Activated CD8-positive, alpha-beta memory T cell treated with anti-CD3 and anti-CD28 coated beads, Interleukin-2, amount 50 U/mL, for 24 hours (primary cell): Measurements from ENCODE around the gene COX7A2L.
A peak's percentile ranks its signal among the peaks of the same experiment; 100 is the strongest.
"Not testable (repeated sequence)": the region's sequence is repeated elsewhere in the genome, so short reads cannot be mapped to it uniquely, and the experiment has no call there.

ENCODE experiments used
- DNase-seq: peaks from one replicate; pipeline ENCODE4 v3.0.0-alpha.2; 2020; ENCODE audit errors: extremely low read depth

Gene COX7A2L, protein sequence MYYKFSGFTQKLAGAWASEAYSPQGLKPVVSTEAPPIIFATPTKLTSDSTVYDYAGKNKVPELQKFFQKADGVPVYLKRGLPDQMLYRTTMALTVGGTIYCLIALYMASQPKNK

DNA sequence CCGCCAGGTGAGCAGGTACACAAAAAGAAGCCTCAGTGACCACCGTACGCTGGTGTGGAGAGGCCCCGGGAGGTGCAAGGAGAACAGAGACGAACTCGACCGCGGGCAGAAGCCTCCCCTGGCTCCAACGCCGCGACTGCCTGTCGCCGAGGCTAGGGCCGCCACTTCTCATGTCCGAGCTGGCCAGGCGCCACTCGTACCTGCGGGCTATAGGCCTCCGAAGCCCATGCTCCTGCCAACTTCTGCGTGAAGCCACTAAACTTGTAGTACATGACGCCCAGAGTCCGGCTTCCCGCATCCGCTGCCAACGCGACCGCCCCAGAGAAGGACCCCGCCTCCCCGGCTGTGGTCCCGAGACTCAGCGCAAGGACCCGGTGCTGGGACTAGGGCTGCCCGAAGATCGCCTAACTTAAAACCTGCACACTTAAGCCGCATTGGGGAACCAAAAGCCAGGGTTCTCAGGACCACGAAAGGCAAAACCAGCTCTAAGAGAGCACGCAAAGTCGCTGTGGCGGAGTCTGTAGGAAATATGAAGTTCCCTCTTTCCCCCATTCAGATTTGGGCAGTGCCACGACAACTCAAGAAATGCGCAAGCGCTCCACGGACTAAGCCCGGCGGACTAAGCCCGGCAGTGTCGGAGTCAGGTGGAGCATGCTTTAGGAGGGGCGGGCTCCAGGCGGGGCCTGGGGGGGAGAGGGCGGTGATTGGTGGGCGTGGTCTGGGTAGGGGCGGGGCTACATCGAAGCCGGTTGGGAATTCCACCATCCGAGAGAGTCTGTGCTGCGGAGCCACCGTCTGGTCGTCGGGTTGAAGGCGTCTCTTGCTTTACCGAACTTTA, at the start of gene COX7A2L:
Gene COX7A2L, minus strand, starts transcription at position 328 of the 838 bp plus-strand sequence. Its CDS starts 56 bp downstream, at position 272.
- DNase-seq: peak; percentile 87

DNA sequence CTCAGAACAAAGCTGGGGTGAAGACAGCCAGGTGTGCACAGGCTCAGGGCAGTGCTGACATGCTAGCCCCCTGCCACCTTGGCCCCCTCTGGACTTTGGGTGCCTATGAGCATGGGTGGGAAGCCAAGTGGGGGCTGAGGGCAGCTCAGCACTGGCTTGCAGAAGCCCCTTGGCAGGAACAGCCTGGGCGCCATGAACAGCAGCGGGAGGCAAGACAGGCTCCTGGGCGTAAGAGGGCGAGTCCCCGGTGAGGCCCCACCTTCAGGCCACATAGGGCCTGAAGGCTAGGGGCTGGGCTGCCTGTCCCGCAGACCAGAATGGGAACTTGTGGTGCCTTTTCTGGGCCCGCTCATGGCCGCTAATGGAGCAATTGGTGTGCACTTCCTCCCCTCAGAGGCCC, 47.0 kb upstream of the COX7A2L start:
- DNase-seq: no peak

DNA sequence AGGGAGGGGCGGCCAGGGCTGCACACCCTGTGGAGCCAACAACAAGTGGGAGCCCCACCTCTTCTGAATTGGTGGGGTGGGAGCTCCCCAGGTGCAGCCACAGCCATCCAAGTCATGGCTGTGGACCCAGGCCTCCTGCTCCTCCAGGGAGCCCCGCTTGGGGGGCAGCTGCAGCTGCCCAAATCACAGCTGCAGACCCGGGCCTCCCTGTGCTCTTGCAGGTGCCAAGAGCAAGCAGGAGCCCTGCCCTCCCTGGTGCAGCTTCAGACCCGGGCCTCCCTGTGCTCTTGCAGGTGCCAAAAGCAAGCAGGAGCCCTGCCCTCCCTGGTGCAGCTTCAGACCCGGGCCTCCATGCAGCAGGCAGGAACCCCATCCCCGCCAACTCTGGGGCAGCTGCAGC, 46.5 kb upstream of the COX7A2L start:
- no peak for DNase-seq

DNA sequence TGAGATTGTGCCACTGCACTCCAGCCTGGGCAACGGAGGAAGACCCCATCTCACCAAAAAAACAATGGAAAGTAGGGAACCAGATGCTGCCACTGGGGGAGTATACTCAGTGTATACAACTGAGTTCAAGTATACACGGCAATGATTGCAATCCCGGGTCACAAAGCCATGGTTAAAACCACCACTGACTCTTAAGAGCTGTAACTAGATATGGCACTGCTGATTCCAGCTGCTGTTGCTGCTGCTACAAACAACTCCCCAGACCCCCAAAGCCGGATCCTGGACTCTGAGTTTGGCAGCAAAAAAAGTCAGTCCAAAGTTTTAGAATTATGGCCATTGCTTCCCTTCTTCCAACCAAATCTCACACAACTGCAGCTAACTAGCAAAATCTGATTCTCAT, 43.7 kb upstream of the COX7A2L start:
- DNase-seq: no peak

DNA sequence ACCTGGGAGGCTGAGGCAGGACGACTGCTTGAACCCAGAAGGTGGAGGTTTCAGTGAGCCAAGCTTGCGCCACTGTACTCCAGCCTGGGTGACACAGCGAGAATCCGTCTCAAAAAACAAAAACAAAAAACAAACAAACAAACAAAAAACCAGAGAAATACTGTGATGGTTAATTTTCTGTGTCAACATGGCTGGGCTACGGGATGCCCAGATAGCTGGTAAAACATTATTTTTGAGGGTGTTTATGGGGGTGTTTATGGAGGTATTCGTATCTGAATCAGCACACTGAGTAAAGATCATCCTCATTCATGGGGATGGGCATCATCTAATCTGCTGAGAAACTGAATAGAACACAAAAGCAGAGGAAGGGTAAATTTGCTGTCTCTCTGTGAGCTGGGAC, 40.8 kb upstream of the COX7A2L start:
- no peak for DNase-seq

DNA sequence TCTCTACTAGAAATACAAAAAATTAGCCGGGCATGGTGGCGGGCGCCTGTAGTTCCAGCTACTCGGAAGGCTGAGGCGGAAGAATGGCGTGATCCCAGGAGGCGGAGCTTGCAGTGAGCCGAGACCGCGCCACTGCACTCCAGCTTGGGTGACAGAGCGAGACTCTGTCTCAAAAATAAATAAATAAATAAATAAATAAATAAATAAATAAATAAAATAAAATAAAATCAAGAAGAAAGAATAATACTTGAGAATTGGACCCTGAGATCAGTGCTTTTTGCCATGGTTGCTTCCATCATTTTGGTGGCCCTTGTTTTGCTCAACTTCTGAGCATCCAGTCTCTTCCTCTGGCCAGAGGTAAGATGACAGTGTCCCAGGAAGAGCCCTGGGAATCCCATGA, 37.0 kb upstream of the COX7A2L start:
- not testable (repeated sequence) for DNase-seq

DNA sequence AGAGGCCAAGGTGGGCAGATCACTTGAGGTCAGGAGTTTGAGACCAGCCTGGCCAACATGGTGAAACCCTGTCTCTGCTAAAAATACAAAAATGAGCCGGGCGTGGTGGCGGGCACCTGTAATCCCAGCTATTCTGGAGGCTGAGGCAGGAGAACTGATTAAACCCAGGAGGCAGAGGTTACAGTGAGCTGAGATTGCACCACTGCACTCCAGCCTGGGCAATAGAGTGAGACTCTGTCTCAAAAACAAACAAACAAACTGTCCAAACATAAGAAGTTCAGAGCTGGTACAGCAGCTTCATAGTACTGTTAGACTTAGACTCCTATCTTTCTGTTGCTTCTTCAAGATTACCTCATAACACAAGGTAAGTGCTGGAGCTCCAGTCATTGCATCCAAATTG, 32.3 kb upstream of the COX7A2L start:
- DNase-seq: not testable (repeated sequence)

DNA sequence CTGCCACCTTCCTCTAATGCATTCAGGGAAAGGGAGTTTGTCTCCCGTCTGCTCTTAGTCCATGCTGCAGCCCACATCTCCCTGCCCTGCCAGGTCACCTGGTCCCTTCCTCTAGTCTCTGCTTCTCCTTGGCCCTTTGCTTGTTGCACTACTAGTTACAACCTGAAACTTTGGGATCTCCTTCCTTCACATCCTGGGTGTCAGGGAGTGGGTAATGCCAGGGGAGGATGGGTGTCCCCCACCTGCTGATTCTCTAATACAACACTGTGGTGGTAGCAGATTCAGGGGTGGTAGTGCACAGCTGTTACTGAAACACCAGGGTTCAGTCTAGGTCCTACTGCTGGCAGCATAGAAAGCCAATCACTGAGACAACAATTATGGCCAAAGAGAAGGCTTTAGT, 31.2 kb upstream of the COX7A2L start:
- DNase-seq: no peak

DNA sequence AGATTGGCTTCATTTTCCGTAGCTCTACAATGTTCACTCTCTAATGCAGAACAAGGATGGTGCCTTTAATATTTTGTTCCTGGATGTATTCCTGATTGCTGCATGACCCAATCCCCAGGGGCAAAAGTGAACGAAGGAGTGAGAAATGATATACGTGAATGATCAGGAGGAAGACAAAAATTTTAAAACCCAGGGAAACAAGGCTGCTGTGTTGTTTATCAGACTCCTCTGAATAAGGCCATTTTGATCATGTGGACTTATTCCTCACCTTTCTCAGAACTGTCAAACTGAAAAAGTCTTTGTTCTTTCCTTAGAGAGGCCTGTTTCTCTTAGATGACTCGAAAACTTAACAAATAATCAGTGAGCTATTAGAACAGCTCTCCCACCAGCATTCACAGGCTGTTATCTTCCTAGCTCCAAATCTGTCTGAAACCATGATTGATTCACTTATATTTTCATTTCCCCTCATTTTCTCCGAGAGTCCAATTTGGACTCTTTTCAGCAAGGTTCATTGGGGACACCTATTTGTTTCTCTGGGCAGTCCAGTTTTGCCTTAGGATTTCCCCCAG, 29.5 kb upstream of the COX7A2L start:
- no peak for DNase-seq

DNA sequence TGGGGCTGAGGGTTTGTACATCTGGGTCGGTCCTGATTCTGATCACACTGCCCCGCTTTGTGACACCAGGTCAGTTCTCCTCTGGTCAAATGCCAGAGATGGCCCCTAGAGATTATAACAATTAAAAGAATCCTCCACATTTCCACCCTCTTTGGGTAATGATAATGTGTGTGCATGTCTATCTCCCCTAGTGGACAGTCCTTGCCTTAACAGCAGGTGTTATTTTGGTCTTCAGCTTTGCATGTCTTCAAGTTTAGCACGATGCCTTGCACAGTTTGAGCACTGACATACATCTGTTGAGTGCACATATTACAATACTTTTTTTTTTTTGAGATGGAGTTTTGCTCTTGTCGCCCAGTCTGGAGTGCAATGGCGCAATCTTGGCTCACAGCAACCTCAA, 25.7 kb upstream of the COX7A2L start:
- DNase-seq: no peak

DNA sequence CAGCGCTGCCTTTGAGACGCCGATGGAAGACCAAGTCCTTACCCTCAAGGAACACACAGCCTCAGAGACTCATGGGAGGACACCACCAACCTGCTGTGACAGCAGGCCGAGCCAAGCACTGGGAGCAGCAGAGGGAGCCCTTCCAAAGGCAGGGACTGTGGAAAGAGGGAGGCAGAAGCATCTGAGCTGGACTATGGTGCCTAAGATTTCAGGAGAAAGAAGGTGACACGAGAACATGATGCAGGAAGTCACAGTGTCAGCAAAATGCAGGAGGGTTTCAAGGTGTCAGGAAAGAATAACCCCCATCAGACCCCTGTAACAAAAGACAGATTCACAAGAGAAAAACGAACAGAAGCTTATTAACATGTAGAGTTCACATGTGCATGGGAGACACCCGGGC, 24.2 kb upstream of the COX7A2L start:
- DNase-seq: no peak

DNA sequence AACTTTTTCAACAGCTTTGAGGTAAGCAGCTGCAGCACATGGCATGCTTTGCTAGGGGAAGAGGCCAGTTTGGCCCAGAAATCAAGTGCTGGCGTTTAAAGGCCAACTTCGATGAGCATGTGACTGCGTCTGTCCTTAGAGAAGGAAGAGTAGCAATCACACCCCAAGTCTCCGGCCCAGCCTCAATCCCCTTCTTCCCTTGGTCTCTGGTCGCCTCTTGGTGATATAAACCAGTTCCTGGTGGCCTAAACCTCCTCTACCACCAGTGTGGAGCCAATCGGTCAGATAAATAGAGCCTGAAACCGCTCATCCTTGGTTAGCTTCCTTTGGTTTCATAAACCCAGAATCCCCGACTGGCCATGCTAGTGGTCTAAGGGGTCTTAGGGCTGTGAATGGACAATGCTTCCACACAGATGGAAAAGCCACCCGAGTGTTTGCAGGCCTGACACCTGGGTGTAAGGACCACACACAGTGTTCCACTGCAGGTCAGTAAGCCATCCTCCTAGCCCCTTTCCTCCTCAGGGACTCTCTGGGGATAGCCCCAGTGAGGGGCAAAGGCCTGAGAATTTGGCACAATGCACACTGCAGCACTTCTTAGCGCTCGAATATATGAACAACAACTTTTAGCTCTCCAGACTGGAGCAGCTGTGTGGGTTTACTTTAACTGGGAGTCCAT, 23.0 kb upstream of the COX7A2L start:
- DNase-seq: no peak

DNA sequence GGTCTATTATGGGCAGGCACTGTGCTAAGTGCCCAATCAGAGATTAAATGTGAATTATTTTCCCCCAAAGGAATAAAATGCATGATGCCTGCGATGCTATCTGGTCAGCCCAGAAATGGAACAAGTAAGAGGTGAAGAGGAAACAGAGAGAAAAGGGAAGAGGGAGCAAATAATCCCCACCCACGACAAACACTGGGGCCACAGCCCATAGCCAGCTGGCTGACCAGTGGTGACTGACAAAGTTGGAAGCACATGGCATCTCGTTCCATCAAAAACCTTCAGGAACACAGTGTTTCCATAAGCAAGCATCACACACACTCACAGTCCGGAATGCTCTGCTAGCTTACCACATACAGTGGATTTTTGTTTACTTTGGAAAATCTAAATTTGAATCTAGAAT, 21.1 kb upstream of the COX7A2L start:
- DNase-seq: no peak

DNA sequence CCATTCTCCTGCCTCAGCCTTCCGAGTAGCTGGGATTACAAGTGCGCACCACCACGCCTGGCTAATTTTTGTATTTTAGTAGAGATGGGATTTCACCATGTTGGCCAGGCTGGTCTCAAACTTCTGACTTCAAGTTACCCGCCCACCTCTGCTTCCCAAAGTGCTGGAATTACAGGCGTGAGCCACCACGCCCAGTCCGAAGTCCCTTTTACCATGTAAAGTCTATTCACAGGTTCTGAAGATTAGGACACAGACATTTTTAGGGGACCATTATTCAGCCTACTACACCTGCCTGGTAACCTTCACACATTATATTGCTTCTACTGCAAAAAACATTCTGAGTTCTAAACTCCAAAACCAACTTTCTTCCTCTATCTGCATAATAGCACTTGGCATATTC, 19.0 kb upstream of the COX7A2L start:
- not testable (repeated sequence) for DNase-seq

DNA sequence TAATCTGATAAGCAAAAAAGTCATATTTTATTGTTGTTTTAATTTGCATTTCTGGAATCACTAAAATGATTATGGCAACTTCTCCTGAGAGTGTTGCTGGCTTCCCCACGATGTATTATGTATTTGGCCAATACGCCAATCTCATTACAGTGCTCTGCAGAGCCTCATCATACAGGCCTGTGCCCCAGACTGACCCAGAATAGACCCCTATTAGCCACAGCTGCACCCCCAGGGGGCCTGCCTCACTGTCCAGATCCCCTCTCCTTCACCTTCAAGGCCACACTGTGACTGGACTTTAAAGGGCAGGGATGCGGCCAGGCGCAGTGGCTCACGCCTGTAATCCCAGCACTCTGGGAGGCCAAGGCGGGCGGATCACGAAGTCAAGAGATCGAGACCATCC, 17.4 kb upstream of the COX7A2L start:
- no peak for DNase-seq

DNA sequence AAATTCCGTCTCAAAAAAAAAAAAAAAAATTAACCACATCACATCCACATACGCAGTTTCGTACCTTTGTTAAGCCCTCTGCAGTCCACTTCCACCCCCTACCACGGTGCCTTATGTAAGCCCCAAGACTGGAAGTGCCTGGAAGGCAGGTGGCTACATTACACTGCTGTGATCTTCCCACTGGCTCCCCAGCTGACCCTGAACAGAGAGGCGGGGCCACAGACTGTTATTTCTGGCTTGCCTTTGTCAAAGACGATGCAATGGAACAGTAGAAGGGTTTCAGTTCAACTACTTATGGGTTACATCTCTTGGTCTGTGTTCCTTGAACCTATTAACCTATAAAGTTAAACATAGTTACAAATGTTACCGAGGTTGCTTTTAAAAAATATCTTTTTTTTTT, 15.7 kb upstream of the COX7A2L start:
- no peak for DNase-seq

DNA sequence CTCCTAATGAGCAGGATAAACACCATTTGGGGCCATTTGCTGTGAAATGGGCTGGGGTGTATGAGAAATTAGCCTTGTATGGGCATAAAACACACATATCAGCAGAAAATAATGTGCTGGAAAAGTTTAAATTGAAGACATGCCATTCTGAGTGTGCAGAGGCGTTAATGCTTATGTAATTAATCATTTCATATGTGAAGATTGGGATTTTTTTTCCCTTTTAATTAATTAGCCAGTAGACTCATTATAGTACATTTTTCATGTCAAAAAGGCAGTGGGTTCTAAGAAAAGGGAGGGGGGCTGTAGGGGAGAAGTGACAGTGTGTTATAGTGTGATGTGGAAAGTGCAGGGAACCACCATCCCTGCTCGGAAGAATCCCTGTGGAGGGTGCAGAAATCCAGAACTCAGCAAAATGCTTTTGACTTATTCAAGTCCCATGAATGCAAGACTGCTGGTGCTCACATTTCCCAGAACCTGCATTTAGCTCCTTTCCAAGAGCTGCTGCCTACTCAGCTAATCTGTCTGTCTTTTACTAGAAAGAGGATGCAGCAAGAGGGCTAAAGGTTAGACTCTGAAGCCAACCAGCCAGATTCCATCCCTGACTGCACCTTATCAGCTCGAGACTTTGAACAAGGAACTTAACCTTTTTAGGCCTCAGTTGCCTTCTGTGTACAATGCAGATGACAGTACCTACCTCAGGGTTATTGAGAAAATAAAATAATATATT, 11.6 kb upstream of the COX7A2L start:
- DNase-seq: no peak

DNA sequence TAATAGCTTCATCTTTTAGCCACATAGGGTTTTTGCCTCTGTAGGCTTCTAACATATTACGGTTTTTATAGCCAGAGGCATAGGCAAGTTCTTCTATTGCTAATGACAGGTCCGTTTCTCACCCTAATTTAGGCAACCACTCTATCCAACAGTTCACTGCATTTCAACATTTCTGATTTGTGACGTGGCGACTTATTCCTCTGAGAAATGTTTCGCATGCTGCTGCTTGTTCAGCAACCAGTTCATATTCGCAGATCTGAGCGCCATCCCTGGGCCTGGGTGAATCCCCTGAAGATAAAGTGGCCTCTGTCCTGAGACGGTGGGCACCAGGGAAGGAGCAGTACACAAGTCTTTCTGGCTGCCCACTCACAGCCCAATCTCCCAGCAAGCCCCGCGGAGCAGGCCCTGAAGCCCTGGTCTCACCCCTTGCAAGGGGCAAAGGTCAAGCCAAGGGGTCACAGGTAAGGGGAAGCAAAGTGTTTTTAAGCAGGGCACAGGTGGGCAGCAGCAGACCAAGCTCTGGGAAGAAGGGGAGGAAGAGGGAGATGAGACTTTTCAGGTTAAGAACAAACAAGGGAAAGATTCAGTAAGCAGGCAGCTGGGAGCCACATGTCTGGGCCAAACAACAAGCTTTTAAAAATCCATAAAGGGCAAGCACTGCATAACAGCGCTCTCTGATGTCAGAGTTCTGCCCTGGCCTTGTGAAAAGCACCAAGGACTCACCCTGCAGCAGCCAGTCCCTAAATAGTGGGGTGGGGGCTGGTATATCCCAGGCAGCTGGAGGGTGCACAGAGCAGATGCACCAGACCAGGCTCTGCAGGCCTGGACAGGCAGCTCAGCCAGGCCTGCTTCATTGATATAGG, 10.8 kb upstream of the COX7A2L start:
- no peak for DNase-seq

DNA sequence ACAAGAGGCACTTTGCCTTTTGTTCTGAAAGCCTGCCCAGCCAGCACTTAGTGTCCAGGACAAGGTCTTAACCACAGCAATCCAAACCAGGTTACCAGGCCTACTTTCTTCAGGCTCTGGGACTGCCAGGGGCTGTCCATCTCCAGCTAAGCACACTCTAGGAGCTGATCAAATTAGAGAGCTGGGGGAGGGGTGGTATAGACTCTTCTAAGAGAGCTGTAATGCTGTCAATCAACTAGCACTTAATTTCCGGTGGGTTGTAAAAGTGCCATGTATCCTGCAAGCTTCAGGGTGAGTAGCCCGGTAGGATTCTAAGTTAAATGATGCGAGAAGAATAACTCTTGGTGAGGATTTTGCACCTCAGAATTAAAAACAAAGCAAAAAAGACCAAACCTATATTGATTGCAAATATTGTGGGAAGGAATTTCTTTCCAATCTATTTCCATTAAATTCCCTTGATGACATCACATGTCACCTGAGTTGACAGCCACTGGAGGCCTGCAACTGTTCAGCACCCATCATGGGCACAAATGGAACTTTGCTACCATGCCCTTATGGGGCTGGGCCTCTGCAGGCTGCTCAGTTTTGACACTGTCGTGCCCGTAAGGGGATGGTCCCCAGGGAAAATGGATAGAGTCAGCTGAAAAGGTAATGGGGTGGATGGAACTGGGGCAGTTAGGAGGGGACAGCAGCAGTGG, 8.7 kb upstream of the COX7A2L start:
- DNase-seq: no peak

DNA sequence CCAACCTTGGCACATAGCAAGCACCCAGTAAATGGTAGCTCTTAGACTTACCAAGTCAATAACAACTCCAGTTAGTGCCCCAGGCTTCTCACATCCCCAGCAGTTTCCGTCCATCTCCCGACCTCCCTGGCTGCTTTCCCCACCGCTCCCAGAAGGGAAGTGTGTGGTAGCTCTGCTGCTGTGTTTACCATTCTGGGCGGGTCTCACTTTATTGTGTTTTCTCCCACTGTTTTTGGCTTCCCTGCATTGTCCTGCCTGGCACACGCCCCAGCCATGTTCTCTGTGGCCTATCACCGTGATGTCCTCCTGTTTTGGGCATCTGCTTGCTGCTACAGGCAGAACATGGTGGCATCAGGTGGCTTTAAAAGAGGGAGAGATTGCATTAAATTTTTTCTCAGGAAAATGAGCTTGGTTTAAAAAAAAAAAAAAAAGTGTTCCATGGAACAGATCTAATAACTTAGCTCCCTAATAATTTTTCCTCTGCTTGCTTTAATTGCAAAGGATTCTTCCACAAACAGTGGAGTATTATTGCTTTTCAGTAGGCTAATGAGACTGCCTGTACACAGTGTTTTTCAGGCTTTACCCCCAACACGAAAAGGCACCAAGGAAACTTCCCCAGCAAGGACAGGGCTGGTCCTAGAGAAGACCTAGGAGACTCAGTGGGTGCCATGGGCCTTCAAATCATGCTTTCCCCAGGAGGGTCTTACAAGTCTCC, 8.0 kb upstream of the COX7A2L start:
- no peak for DNase-seq
